Left colon (tissue), 2 donors: Measurements from ENCODE around the gene APBB1IP. TPM values are rescaled to one million over a fixed set of nuclear protein-coding genes. Genes with fewer than 3 reads are reported as not detected.
A peak's percentile ranks its signal among the peaks of the same experiment; 100 is the strongest.
"Not testable (repeated sequence)": the region's sequence is repeated elsewhere in the genome, so short reads cannot be mapped to it uniquely, and the experiment has no call there.

ENCODE experiments used
- ATAC-seq: fragments of 200-7000 bp; cut with Tn5 transposase; one replicate; pipeline ENCODE4 v1.9.1; 2020; ENCODE audit warnings: mild to moderate bottlenecking, moderate library complexity
- DNase-seq, 2 donors: peaks; one replicate each; pipeline ENCODE4 v3.0.0-alpha.2; 2020
- intact Hi-C, 2 donors: fragments of 100-400 bp; cut with DNase I in 1 of 2; cut with micrococcal nuclease in 1 of 2; formaldehyde crosslinking; loops; one replicate each; pipeline versions ENCODE4 v1.11.2 to v1.14.0; 2022; cut with DNase I, micrococcal nuclease
- total RNA-seq, 2 donors: library from RNA; stranded (reverse); fragmentation: NEBNext Ultra II Directional; extraction: Animal tissue kit (Norgen Biotek cat#: 25700); gene quantifications; one replicate each; pipeline ENCODE4 v1.2.1, GENCODE V29; 2021
- donor health status: DM: no; HTN: no; CAD: no.
- donor health status: DM: yes; HTN: yes; CAD: no.

Gene APBB1IP
- total RNA-seq, 2 donors from 2014 or later = 2.0 to 4.6 TPM

- ATAC-seq (no peak), DNase-seq (no peak)
- intact Hi-C loops = no loop called here
Measured at GRCh38 chr10:26528048-26528447, 89.9 kb downstream of the APBB1IP start.

DNA sequence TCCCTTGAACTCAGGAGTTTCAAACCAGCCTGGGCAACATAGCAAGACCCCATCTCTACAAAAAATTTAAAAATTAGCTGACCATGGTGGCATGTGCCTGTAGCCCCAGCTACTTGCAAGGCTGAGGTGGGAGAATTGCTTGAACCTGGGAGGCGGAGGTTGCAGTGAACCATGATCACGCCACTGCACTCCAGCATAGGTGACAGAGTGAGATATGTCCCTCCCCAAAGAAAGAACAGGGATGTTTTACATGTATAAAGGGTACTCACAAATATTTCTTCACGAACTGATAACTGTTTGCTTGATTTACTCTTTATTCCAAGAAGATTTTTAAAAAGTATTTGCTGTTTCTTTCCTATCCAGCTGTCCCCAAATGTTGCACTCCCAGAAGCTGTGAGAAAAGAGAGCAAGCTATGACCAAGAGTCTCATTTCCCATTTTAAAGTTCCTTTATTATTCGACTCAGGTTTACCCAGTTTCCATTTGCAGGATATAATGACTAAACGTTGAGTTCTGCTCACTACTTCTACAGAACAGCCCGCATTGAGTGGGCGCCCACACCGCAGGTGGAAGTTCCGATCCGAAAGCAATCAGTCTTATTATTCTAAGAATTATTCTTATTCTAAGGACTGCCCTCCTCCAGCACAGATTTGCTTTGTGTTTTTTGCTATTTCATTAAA lies 90.7 kb downstream of the APBB1IP start:
- DNase-seq (no peak), ATAC-seq (no peak)
- intact Hi-C loops = no loop called here

GRCh38 chr10:26534384-26534783 lies 96.2 kb downstream of the APBB1IP start:
- DNase-seq (no peak), ATAC-seq (no peak)
- intact Hi-C loops = no loop called here

DNA sequence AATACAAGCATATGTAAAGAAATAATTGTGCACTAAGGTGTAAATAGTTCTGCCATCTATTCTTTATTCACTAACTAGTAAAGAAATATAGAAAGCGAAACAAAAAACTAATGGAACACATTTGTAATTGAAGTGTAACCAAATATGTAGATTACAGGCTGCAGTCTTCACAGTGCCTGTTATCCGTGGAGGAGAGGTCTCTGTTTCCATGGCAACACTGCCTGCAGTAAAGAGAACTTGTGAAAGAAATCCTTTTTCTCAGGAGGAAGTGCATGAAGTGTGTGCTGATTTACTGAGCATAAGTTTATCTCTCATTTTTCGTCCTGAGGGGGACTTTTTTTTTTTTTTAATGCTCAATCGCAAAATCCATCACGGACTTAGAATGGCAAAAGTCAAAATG lies 102.5 kb downstream of the APBB1IP start:
- intact Hi-C loops = no loop called here
- DNase-seq (no peak), ATAC-seq (no peak)

- DNase-seq (no peak), ATAC-seq (no peak)
- intact Hi-C loops = no loop called here
Measured at GRCh38 chr10:26543567-26544306, 105.6 kb downstream of the APBB1IP start.

DNA sequence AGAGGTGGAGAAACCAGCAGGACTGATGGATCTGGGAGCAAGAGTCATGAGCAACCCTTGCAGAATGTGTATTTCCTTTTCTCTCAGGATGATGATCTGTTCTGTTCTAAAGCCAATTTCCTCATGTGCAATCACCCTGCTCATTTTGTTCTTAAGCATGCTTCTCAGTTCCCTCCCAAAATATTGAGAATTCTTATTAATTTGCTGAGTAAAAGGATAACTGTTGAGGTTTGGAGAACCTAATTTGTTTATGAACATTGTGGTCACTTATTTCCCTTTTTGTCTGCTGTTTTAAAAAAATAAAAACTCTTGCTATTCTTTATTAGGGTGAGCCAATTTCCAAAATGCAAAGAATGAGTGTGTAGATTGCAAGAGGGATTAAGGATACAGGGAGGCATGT lies 106.8 kb downstream of the APBB1IP start:
- ATAC-seq (no peak), DNase-seq (no peak)
- intact Hi-C loops = no loop called here

DNA sequence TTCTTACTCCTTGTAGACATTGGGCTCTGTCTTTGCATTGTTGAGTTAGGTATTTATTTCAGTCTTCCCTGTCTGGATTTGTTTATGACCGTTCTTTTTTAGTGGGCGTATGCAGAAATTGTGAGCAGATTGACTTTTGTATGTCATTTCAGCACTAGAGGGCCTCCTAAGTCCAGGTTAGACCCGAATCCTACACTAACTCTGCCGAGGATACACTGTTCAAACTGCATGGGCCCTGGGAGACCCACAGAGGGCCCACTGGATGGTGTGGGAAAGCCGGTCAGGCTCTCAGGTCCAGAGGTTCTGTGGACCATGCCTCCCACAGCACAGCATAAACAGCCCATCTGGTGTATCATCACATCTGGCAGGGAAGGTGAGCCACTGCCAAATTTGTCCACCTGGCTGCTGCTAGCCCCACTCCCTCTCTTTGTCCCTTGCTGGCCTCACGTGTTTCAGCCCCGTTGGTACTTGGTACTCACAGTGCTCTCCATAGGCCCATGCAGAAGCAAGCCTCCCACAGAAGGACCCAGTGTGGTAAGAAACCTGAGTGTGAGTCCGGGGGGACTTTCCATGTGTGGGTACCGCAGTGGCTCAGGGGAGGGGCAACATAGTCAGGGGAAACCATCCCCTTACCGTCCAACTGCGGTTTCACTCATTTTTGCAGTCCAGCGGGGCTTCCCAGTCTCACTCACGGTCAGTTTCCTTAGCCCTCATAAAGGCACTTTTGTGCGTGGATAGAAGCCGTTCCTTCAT lies 112.8 kb downstream of the APBB1IP start:
- ATAC-seq (peak; percentile 56), DNase-seq (no peak)
- intact Hi-C loops = loop anchor here in 1 of 2 donors (10.0 kb wide), 2 partner anchors 216 to 676 kb away; no protein-coding TSS in a partner anchor

DNA sequence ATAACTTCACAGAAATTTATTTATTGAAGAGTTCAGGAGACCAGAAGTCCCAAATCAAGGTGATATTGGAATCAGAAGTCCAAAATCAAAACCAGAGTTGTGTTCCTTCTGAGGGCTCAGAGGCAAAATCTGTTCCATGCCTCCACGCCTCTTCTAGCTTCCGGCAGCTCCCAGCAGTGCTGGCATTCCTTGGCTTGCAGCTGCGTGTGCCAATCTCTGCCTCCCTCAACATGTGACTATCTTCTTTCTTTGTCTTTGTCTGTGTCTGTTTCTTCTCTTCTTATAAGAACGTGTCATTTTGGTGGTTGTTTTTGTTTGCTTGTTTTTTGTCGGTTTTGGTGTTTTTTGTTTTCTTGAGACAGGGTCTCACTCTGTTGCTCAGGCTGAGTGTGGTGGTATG lies 116.1 kb downstream of the APBB1IP start:
- DNase-seq (no peak), ATAC-seq (no peak)
- intact Hi-C loops = loop anchor here in 1 of 2 donors (10.0 kb wide), 2 partner anchors 219 to 679 kb away; no protein-coding TSS in a partner anchor

- ATAC-seq = peak; percentile 39
- DNase-seq = peak in 1 of 2 donors; percentile 34
- intact Hi-C loops = loop anchor here in 1 of 2 donors (10.0 kb wide), 2 partner anchors 221 to 681 kb away; no protein-coding TSS in a partner anchor
Measured at GRCh38 chr10:26555719-26556368, 117.7 kb downstream of the APBB1IP start.

DNA sequence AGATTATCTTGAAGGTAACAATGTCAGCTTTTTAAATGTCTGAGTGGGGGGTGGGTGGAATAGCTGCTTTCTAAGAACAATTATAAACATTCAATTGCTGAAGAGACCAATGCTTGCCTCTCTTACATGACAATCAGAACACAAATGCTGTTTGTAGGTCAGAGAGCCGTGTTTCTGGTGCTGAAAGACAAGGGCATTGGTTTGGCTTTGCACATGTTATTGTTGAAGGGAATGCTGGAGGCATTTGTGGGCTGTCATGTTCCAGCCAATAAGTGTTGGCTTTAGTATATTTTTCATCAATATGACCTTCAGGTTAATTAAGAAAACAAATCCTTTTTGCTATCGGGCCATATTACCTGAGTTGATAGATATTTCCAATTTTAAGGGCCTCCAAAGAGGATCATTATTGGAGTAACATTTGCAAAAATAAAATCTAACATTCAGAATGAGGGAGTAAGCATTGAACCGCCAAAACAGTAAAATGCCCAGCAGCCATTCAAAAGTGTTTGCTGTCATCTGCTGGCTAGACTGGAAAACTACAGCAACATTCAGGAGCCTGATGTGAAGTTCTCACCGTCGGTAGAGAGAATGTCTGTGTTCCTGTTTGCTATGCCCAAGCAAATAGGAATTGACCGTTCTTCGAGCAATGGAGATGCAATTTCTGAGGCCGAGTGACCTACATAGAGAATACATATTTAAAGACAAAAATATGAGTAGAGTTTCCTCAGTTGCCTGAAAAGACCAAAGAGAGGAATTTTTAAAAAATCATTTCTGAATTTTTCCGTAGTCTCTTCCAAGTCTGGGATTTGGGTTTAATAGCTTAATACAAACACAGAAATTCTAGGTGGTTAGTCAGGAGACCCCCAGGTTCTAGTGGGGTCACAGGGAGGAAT lies 118.9 kb downstream of the APBB1IP start:
- DNase-seq (no peak), ATAC-seq (peak; percentile 61)
- intact Hi-C loops = loop anchor here in 1 of 2 donors (10.0 kb wide), 2 partner anchors 222 to 682 kb away; no protein-coding TSS in a partner anchor

DNA sequence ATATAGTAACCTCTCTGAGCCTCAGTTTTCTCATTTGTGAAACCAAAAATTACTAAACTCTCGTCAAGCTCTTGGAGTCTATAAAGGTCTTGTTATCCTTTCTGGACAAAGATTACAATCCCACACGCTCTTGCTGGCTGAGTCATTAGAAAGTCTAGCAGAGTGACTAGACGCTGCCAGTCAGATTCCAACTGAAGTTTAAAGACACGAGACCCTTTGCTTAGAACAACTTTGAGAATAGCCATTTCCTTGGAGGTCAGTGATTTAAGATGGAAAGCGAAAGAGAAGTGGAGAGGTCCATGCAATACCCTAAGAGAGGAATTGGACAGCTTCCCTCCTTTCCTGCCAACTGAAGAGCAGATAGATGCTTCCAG lies 119.5 kb downstream of the APBB1IP start:
- intact Hi-C loops = loop anchor here in 1 of 2 donors (10.0 kb wide), 2 partner anchors 223 to 683 kb away; no protein-coding TSS in a partner anchor
- DNase-seq = no peak
- no peak for ATAC-seq

- DNase-seq (no peak), ATAC-seq (peak; percentile 25)
Measured at GRCh38 chr10:26566525-26567350, 128.6 kb downstream of the APBB1IP start.

DNA sequence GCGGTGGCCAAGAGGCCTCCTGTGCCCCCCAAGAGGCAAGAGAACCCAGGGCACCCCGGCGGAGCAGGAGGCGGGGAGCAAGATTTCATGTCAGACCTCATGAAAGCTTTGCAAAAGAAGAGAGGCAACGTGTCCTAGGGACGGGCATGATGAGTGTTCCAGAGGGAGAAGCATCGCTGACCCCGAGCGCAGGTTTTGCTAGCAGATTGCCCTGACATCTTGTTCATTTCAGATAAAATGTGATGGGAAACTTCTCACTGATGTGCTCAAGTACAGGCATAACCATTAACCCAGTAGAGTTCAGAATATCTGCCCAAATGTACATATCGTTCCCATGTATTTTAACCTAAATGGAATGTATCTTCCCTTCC lies 129.2 kb downstream of the APBB1IP start:
- no peak for DNase-seq
- ATAC-seq = no peak
- intact Hi-C loops = no loop called here

More at GRCh38 chr10:26566525-26567350, 128.6 kb downstream of the APBB1IP start:
- intact Hi-C loops = no loop called here

- intact Hi-C loops = no loop called here
- DNase-seq = no peak
- no peak for ATAC-seq
Measured at GRCh38 chr10:26571655-26572054, 133.5 kb downstream of the APBB1IP start.

DNA sequence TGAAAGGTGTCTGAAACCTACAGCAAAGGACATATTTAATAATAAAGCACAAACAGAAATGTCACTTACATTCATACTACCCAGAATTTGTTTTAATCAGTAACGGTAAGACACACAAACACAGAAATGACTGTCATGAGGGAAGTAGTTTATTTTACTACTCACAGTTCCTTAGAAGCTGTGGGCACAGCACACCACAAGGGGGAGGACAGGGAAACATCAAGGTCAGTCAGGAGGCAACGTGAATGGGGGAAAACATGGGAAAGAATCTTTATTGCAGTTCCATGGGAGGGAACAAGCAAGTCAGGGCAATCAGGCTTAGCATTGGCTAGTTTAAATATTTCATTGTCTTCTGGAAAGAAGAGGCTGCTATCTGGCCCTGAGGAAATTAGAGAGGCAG lies 135.5 kb downstream of the APBB1IP start:
- DNase-seq = peak in 1 of 2 donors; percentile 20

GRCh38 chr10:26574783-26575182 lies 136.6 kb downstream of the APBB1IP start:
- no peak for ATAC-seq
- DNase-seq = no peak
- intact Hi-C loops = no loop called here

More for the DNA sequence above, 135.5 kb downstream of the APBB1IP start:
- intact Hi-C loops = no loop called here
- peak; percentile 78 for ATAC-seq

DNA sequence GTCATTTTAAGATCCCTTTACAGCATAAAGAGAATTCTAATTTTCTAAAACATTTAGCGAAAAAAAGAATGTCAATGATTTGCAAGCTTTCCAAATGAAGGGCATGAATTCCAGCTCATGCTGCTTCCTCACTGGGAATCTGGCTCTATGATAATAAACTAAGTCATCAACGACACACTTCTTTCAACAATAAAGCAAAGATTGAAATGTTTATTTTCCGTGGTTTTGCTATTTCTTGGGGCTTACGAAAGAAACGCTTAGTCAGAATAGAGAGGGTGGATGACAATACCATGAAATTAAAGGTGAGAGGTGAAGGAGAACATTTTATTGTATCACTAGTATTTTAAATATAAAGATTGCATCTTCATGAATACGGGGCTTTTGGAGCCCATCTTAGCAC lies 140.2 kb downstream of the APBB1IP start:
- DNase-seq, ATAC-seq, intact Hi-C loops: not testable (repeated sequence)
